Astrocyte of the spinal cord (primary cell): ENCODE results near the gene PBX1.
A peak's percentile ranks its signal among the peaks of the same experiment; 100 is the strongest.

ENCODE experiments used
- DNase-seq: peaks from one replicate; pipeline ENCODE4 v3.0.0; 2011; ENCODE audit warnings: low read depth, low spot score
- H3K4me3 ChIP-seq: 2 replicates; pipeline ENCODE4 v1.5.1; 2011; ENCODE audit warnings: low read depth, mild to moderate bottlenecking, low read length, moderate library complexity
- in situ Hi-C: cut with HindIII; loops from 2 replicates; pipeline ENCODE4 v1.10.0; 2017; ENCODE audit warnings: low sequenced_read_pairs
- TF ChIP-seq, protein P1 (sequence below): IDR thresholded peaks from 2 replicates; pipeline ENCODE4 v1.5.1; 2012; ENCODE audit warnings: low read depth, mild to moderate bottlenecking, low read length, inconsistent platforms

The PBX1 gene

DNA sequence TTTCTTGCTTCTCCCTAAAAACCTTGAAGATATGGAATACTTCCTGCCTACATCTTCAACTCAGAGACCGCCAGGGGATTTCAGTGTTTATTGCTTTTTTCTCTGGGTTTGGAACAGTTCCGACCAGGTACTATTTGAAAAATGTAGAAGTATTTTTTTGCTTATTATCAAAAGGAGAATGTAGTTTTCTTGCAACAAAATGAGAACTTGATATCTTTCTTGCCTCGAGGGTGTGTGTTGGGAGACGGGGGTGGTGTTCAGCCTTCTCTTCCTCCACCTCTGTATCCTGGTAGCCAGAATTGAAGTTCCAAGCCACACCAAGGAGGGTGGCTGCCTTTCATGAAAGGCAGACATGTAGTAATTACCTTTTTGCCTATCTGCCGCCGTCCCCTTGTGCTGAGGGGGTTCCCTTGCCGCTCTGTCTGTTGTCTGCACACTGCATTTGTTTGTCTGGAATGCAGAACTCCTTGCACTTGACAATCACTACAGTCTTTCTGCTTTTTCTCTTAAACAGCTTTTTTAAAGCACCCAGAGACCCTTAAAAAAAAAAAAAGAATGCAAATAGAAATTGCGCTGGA is 212.1 kb downstream of the PBX1 start:
- TF ChIP-seq, protein P1, sequence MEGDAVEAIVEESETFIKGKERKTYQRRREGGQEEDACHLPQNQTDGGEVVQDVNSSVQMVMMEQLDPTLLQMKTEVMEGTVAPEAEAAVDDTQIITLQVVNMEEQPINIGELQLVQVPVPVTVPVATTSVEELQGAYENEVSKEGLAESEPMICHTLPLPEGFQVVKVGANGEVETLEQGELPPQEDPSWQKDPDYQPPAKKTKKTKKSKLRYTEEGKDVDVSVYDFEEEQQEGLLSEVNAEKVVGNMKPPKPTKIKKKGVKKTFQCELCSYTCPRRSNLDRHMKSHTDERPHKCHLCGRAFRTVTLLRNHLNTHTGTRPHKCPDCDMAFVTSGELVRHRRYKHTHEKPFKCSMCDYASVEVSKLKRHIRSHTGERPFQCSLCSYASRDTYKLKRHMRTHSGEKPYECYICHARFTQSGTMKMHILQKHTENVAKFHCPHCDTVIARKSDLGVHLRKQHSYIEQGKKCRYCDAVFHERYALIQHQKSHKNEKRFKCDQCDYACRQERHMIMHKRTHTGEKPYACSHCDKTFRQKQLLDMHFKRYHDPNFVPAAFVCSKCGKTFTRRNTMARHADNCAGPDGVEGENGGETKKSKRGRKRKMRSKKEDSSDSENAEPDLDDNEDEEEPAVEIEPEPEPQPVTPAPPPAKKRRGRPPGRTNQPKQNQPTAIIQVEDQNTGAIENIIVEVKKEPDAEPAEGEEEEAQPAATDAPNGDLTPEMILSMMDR = no peak
- peak; percentile 57 for DNase-seq
- in situ Hi-C loops = no loop called here
- no peak overlapping the region for H3K4me3 ChIP-seq

DNA sequence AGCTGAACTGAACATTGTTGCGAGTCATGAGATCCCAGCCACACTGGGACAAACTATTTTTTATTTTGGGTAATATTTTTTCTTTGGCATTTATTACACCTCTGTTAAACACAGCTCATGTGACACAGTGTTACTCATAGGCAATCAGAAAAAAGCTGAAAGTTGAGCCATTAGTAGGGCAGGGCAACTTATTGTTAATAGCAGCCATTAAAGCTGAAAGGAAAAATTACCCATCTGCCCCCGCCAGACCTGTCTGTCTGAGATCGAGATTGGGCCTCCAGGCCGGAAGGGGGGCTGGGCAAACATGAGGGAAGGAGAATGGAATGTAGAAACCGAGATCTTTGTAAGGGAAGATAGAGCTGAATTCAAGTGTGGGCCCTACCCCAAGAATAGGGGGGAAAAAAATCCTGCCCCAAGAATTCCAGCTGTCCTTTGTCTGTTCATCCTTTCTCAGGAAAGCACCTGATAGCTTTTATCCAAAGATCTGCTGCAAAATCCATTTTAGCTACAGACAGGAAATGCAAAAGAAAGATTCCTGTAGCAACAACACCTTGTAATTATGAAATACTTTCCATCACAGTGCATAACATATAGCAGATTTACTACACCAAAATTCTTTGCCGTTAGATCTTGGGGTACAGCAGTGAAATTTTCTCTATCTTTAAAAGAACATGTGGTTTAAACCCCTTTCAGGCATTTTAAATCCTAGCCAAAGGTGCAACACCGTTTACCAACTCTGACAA is 212.8 kb downstream of the PBX1 start:
- TF ChIP-seq, protein P1 = no peak
- no peak overlapping the region for H3K4me3 ChIP-seq
- in situ Hi-C loops = no loop called here
- DNase-seq = peak; percentile 69

DNA sequence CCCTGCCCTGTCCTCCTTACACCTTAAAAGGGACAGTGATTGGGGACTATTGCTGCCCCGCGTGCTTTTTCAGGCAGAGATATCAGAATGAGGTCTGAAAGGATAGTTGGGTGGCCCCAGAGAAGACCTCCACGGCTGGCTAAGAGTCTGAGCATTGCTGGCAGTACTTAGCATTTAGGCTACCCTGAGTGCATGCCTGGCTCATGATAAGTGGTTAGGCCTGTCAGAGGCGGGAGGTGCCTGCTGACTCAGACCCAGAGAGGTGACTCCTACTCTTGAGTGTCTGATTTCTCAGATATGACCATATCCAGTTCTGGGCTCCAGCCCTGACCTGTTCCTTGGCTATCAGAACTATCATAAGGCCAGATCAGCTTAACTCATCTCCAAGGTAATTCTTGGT is 213.7 kb downstream of the PBX1 start:
- in situ Hi-C loops = no loop called here
- H3K4me3 ChIP-seq = no peak overlapping the region
- TF ChIP-seq, protein P1 = no peak
- peak; percentile 91 for DNase-seq

DNA sequence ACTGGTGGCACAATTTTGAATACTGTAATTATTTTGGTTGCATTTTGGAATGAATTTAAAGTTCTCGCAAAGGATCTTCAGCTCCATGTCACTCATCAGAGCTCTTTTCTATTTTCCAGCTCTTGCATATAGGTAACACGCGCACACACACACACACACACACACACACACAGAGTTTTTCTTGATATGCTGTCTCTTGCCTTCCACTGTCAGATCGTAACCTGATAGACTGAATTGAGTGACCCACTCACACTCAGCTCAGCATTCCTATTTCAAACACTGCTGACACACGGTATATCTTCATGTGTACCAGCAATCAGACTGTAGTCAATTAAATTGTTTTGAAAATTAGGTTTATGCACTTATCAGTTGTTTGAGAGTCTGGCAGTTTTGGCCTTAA is 214.1 kb downstream of the PBX1 start:
- in situ Hi-C loops = no loop called here
- DNase-seq = no peak
- H3K4me3 ChIP-seq = no peak overlapping the region
- TF ChIP-seq, protein P1 = no peak

DNA sequence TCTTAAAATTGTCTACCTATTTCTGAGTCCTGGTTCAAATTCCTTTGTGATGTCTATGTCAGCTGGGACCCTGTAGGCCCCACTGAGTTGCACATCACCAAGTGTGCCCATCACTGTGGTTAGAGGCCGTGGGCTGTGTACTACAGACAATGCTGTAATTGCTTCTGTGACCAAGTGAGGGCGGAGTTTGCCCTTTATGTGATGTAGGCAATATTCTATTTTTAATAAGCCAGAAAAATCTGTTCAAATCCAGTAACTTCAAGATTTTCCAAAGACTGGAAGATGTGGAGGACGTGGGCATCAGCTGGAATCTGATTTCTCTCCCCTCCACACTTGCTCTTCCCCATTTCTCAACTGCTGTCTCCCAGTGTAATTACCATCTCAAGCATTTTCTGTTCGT is 215.4 kb downstream of the PBX1 start:
- TF ChIP-seq, protein P1 = peak; percentile 20
- DNase-seq = no peak
- H3K4me3 ChIP-seq = no peak overlapping the region
- in situ Hi-C loops = no loop called here

DNA sequence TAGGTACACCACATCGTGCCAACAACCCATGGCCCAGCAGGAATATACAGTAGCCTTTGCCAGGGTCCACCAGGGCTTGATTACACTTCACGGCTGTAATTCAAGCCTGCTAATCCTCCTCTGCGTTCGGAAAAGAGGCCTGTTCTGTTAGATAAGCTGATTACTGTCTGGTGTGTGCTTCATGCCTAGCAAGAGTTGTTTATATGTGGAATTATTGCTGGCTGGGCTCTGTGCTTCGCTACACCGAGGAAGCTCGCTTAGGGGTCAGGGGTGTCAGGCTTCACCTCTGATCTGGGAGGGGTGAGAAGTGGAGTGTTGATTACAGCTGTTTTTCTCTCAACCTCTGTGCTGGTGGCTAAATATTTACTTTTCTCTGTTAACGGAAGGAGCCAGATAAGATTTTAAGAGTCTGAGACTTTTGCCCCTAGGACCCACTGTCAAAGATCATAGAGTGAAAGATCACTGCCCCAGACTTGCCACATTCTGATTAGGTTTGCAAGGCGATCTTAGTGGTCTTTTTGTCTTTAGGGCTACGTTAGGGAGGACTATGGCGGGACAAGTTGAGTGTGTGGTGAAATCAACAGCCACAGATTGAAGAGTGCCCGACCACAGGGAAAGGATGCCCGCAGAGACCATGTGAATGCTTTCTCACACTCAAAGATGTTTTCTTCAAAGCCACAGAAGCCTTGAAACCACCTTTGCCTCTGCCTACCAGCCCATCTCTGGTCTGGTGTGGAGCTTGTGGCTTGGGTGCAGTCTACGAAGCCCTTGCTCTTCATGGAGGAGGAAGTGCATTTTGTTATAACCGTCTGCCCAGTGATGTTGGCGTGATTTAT is 216.1 kb downstream of the PBX1 start:
- TF ChIP-seq, protein P1 = no peak

More for the DNA sequence above, 216.1 kb downstream of the PBX1 start:
- in situ Hi-C loops = loop anchor here (25.0 kb wide), 1 partner anchor 213 kb away; the partner anchor contains the start of gene PBX1
- no peak overlapping the region for H3K4me3 ChIP-seq
- DNase-seq = no peak
